HG03558 (cell line): Measurements from ENCODE around the gene HID1.

Experiments
- ATAC-seq: cut with Tn5 transposase; IDR thresholded peaks from one replicate; pipeline ENCODE4 v1.9.1; 2021; ENCODE audit warnings: moderate number of reproducible peaks; ENCODE audit not compliant: unreplicated experiment; ENCODE audit errors: extremely low read depth

HID1 gene

DNA sequence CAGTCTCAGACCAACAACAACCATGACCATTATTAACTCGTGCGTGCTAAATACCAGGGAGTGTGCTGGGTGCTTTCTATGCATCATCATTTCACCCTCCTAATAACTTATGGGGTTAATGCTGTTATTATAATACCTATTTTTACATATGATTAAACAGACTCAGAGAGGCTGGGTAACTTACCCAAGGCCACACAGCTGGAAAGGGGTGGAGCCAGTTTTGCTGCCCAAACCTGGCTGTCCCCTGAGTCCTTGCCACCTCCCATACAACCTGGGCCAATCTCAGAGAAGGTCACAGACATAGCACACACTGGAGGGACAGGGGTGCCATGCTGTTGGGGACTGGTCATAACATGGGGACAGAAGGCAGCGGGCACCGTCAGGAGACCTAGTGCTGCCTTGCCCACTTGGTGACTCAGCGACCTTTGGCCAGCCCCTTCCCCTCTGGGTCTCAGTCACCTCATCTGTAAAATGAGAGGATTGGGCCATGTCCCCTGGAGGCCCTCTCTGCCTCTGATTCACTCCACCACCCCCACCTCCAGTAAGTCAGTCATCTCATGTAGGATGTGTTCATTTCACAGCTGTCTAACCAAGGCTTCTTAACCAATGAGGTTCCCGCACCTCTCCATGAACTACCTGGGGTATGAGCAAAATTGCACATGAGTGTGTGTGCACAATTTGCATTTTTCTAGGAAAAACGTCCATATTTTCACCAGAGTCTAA lies 67.7 kb downstream of the HID1 start:
- no peak for ATAC-seq

DNA sequence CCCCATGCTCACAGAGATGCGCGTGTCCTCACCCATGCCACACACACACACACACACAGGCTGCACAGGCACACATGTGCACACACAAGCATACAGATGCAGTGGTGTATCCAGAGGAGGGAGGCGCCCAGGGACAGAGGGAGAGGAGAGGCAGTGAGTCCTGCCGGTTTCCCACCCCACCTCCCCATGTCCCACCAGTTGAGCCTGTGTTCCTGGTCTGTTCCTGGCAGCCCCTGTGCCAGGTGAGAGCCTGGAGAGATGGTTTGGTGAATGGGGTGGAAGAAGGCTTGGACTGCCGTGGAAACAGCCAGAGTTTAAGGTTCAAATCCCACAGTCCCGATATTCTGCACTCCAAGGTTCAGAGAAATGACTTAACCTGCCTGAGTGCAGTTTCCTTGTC lies 68.9 kb downstream of the HID1 start:
- no peak for ATAC-seq

DNA sequence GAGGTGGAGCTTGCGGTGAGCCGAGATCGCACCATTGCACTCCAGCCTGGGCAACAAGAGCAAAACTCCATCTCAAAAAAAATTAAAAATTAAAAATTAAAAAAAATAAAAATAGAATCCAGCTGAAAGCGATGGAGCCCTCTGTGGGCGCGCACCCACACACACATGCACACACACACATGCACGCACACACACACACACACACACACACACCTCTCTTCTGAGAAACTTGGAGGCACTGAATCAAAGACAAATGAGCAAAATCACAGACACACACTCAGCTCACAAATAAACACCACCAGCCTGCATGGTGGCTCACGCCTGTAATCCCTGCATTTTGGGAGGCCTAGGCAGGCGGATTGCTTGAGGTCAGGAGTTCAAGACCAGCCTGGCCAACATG lies 69.5 kb downstream of the HID1 start:
- no peak for ATAC-seq

DNA sequence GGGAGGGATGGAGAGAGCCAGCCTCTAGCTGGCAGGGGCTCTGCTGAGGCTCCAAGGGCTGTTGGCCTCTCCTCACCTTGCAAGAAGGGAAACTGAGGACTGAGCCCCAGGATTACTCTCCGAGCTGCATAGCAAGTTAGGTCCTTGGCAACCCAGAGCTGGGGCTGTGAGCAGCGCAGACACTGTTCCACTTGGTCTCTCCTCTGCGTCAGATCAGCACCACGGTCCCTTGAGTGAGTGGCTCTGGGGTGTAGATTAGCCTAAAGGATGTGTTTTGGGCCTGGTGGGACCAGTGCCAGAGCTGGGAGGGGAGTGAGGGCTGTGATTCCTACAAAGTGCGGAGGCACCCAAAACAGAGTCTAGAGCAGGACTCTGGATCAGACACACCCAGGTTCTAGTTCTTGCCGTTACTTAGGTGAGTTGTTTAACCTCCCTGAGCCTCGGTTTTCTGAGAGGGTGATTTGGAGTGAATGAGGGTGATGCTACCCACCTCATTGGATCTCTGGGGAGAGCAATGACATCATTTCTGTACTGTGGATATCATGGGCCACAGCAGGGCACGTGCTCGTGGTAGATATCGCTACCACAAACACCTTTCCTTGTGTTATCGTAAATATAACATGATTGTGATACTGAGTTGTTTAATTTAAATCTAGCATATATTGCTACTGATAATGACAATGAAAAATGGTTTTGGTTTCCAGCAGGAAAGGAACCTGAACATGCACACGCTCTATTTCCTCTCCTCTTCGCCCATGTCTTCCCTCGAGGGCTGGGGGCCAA lies 71.0 kb downstream of the HID1 start:
- ATAC-seq: no peak
